HUES6 (cell line): ENCODE data around the gene MEI1.

Experiments used
- H3K27ac ChIP-seq: 2 replicates; pipeline ENCODE4 v1.7.0; 2013; ENCODE audit warnings: low read depth, mild to moderate bottlenecking, low read length, inconsistent platforms
- H3K27me3 ChIP-seq: 2 replicates; pipeline ENCODE4 v1.6.1; 2013; ENCODE audit warnings: low read length; ENCODE audit not compliant: control insufficient read depth, insufficient read depth
- H3K36me3 ChIP-seq: 2 replicates; pipeline ENCODE4 v1.6.1; 2013; ENCODE audit warnings: low read length; ENCODE audit not compliant: control insufficient read depth, insufficient read depth
- H3K4me1 ChIP-seq: 2 replicates; pipeline ENCODE4 v1.6.1; 2013; ENCODE audit warnings: low read length; ENCODE audit not compliant: control insufficient read depth, insufficient read depth
- H3K4me3 ChIP-seq: 2 replicates; pipeline ENCODE4 v1.5.1; 2013; ENCODE audit warnings: low read depth, low read length
- H3K9ac ChIP-seq: one replicate; pipeline ENCODE4 v1.6.1; 2013; ENCODE audit warnings: mild to moderate bottlenecking, low read length
- H3K9me3 ChIP-seq: 2 replicates; pipeline ENCODE4 v1.6.1; 2013; ENCODE audit warnings: low read depth, low read length; ENCODE audit not compliant: control insufficient read depth, insufficient read depth

Gene MEI1

DNA sequence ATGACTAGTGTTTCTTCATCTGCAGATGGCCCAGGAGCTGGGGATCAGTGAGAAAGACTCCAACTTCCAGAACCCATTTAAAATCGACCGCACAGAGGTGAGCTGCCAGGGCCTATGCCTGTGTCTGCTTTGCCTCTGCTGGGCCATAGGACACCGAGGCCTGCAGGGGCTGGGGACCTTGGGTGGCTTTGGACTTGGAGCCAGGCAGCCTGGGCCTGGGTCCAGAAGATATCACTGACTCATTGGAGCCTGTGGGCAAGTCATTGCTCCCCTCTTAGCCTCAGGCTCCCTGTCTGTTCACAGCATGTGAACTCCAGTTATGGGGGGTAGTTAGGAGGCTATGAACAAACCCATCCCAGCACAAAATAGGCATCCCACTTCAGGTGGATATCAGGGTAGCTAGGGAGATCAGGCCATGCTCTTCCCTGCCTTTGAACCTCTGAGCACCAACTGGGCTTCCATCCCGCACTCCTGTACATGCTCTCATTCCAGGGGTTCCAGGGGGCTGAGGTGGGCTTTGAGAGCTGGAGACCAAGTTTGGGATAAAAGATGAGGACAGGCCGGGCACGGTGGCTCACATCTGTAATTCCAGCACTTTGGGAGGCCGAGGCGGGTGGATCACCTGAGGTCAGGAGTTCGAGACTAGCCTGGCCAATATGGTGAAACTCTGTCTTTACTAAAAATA, 114.6 kb downstream of the MEI1 start:
- no peak overlapping the region for H3K9ac ChIP-seq
- no peaks in the 10 kb centered on the region for H3K4me1 ChIP-seq
- H3K4me3 ChIP-seq, result no peak overlapping the region
- H3K9me3 ChIP-seq, result no peaks in the 10 kb centered on the region
- no peak overlapping the region for H3K27ac ChIP-seq
- peaks cover 66% of the 10 kb centered on the region for H3K36me3 ChIP-seq
- H3K27me3 ChIP-seq, result no peaks in the 10 kb centered on the region

DNA sequence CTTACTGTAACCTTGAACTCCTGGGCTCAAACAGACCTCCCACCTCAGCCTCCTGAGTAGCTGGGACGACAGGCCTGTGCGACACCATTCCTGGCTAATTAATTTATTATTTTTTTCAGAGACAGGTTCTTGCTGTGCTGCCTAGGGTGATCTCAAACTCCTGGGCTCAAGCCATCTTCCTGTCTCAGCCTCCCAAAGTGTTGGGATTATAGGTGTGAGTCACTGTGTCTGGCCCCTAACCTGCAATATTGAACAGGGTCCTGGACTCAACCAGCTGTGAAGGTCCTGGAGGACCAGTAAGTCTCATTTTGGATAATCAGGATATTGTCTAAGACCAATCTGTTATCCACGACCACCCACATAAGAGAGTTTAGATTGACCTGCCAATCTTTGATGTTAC, 116.4 kb downstream of the MEI1 start:
- H3K4me3 ChIP-seq, result no peak overlapping the region
- no peak overlapping the region for H3K9ac ChIP-seq
- peaks cover 63% of the 10 kb centered on the region for H3K36me3 ChIP-seq
- H3K4me1 ChIP-seq, result no peaks in the 10 kb centered on the region
- H3K27ac ChIP-seq, result no peak overlapping the region
- H3K9me3 ChIP-seq, result no peaks in the 10 kb centered on the region
- no peaks in the 10 kb centered on the region for H3K27me3 ChIP-seq

DNA sequence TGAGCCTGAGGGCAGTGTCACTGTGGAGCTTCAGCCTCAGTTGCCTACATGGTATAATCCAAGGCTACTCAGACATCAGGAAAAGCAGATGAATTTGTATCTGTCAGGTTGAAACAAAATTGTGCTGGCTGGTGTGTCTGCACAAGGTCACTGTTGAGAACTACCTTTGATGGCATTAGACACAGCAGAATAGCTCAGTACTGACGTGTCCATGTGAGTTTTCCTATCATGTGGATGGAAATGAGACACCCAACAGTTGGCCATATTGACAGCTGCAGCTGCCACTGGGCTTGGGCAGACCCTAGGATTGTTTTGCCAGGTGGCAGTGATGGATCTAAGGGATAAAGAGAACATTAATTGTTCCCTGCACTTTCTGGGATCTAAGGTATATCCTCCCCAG, 116.9 kb downstream of the MEI1 start:
- no peak overlapping the region for H3K4me3 ChIP-seq
- H3K9ac ChIP-seq, result no peak overlapping the region
- H3K27ac ChIP-seq, result no peak overlapping the region
- peaks cover 62% of the 10 kb centered on the region for H3K36me3 ChIP-seq
- H3K4me1 ChIP-seq, result no peaks in the 10 kb centered on the region
- no peaks in the 10 kb centered on the region for H3K27me3 ChIP-seq
- H3K9me3 ChIP-seq, result no peaks in the 10 kb centered on the region

DNA sequence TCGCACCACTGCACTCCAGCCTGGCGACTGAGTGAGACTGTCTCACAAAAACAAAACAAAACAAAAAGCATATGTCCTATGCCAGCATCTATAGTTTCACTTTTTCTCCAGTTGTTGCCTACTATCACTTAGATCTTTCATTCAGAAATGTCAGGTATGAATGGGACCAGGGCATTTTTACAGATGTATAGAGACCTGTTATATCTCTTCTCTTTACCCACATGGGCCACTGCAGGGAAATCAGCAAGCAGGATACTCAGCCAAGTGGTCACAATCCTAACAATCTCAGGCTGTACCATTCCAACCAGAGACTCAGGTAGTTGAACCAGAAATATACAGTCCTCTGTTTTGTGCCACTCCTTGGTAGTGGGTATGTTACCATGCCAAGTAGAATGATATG, 117.6 kb downstream of the MEI1 start:
- Histone ChIP-seq H3K27ac (no peak overlapping the region), H3K9ac (no peak overlapping the region), H3K4me3 (no peak overlapping the region), H3K36me3 (peaks cover 57% of the 10 kb centered on the region), H3K4me1 (peaks cover 3% of the 10 kb centered on the region; the same call in 1 of the 2 replicates), H3K9me3 (no peaks in the 10 kb centered on the region), H3K27me3 (no peaks in the 10 kb centered on the region)

DNA sequence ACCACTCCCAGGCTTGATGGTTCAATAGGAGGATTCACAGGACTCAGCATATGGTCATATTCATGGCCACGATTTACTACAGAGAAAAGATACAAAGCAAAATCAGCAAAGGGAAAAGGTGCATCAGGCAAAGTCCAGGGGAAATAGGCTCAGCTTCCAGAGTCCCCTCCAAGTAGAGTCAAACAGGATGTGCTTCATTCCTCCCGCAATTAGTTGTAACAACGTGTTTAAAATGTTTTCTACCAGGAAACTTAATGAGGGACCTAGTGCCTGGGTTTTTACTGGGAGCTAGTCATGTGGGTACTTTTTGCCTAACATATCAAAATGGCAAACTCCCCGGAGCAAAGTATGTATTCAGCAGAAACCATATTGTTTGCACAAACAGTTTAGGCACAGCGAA, 118.7 kb downstream of the MEI1 start:
- Histone ChIP-seq H3K27me3 (no peaks in the 10 kb centered on the region), H3K9me3 (no peaks in the 10 kb centered on the region), H3K36me3 (peaks cover 53% of the 10 kb centered on the region), H3K9ac (no peak overlapping the region), H3K4me3 (no peak overlapping the region), H3K27ac (no peak overlapping the region), H3K4me1 (peaks cover 3% of the 10 kb centered on the region; the same call in 1 of the 2 replicates)

DNA sequence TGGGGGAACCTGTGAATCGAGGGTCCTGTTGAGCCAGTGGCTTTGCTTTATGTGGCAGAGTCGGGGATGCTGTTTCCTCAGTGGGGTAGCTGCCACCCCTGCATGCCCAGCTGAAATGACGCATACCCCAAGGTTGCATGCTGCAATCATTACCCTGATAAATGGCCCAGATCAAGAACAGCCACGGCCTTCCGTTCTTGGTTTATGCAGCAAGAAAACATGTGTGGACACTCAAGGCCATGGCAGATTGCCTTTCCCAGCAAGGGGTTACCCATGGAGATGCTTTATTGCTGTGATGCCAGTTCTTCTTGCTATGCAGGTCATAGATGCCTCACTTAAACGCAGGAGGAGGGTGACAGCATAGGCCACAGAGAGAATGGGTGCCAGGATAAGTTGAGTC, 119.3 kb downstream of the MEI1 start:
- Histone ChIP-seq H3K4me1 (peaks cover 5% of the 10 kb centered on the region), H3K36me3 (peaks cover 47% of the 10 kb centered on the region), H3K4me3 (no peak overlapping the region), H3K27me3 (no peaks in the 10 kb centered on the region), H3K9ac (no peak overlapping the region), H3K27ac (no peak overlapping the region), H3K9me3 (no peaks in the 10 kb centered on the region)

DNA sequence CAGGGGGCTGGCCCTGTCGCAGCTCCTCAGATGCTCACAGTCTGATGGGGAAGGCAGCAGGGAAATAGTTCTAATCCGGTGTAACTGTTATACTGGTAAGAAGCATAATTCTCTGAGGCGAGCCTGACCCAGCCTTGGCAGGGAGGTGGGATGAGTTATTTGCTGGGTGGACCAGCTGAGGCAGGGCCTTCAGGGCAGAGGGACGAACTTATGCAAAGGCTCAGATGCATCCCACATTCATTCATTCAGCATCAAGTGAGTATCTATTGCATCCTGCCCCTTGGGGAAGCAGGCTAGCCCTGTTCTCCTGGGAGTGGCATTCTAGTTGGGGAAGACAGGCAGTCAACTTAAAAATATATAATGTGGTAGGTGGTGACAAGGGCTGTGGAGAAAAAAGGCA, 120.0 kb downstream of the MEI1 start:
- Histone ChIP-seq H3K9me3 (no peaks in the 10 kb centered on the region), H3K4me3 (no peak overlapping the region), H3K27me3 (no peaks in the 10 kb centered on the region), H3K9ac (no peak overlapping the region), H3K4me1 (peaks cover 12% of the 10 kb centered on the region), H3K36me3 (peaks cover 42% of the 10 kb centered on the region), H3K27ac (no peak overlapping the region)

DNA sequence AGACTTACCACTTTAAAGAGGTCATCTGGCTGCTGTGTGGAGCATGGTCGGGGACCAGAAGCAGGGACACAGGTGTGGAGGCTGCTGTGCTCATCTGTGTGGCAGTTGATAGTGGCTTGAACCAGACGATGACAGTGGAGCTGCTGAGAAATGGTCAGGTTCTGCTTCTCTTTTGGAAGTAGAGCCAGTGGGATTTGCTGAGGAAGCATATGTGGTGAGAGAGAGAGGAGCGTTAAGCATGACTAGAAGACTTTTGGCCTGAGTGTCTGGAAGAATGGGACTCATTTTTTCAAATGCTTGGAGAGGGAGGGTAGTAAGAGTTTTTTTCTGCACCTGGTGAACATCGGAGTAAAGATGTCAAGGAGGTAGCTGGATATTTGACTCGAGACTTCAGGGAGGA, 121.1 kb downstream of the MEI1 start:
- H3K36me3 ChIP-seq, result peaks cover 38% of the 10 kb centered on the region
- no peak overlapping the region for H3K9ac ChIP-seq
- no peak overlapping the region for H3K27ac ChIP-seq
- peaks cover 15% of the 10 kb centered on the region for H3K4me1 ChIP-seq
- H3K4me3 ChIP-seq, result no peak overlapping the region
- H3K9me3 ChIP-seq, result no peaks in the 10 kb centered on the region
- H3K27me3 ChIP-seq, result no peaks in the 10 kb centered on the region

DNA sequence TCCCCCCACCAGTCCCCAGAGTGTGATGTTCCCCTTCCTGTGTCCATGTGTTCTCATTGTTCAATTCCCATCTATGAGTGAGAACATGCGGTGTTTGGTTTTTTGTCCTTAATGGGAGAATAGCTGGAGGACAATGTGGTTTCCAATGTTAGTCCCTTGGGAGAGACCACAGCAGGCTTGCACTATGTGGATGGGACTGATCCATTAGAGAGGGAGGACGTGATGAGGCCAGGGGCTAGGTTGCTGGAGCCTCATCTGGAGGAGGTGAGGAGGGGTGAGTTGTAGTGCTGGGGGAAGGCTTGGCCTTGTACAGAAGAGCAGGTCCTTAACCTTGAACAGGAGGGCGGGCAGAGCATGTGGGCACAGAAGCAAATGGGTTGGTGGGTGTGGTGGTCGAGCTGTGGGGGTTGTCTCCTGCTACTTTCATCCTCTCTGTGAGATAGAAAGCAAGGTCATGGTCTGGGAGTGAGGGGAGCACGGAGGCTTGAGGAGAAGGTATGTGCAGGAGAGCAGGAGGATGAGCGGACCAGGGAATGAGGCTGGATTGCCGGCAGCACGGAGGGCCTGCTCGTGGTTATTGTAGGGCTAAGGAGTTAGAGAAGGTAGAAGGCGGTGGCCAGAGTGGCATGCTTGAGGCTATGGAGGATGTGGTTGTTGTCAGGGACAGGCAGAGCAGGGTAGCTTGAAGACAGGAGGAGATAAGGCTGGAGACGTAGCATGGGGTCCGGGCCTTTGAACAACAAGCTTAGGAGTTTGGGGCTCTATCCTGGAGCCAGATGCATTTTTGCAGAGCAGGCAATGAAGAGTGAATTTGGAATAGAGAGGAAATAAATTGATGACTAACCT, 122.4 kb downstream of the MEI1 start:
- Histone ChIP-seq H3K9ac (no peak overlapping the region), H3K9me3 (no peaks in the 10 kb centered on the region), H3K4me1 (peaks cover 27% of the 10 kb centered on the region), H3K27ac (no peak overlapping the region), H3K27me3 (no peaks in the 10 kb centered on the region), H3K4me3 (no peak overlapping the region), H3K36me3 (peaks cover 39% of the 10 kb centered on the region)

DNA sequence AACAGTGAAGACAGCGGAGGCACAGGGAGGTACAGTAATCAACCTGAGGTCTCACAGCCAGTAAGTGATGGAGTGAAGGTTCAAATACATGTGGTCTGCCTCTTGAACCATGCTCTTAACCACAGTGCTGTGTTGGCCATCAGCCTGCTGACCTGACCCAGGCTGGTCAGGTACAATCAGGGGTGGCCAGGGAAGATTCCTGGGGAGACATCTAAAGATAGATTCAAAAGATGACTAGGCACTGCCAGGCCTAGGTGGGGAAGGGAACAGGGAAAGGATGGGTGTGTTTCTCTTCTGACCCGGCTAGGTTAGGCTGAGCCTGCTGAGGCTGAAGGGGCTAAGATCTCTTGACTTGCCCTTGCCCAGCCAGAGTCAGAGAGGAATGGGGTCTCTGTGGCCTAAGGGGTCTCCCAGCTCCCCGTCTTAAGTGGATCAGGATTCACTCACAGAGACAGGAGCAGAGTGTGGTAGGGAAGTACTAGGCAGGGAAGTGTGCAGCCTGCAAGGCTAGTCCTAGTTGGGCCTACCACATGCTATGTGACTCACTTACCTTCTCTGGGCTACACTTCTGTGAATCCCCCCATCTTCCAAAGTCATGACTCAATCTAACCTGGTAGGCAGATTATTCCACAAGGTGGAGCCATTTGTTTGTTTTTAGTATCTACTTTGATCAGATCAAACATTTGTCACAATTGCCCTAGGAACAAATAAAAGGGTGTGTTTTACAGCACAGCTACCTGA, 123.2 kb downstream of the MEI1 start:
- H3K4me1 ChIP-seq, result peaks cover 34% of the 10 kb centered on the region
- H3K9me3 ChIP-seq, result no peaks in the 10 kb centered on the region
- H3K4me3 ChIP-seq, result no peak overlapping the region
- H3K27me3 ChIP-seq, result no peaks in the 10 kb centered on the region
- H3K36me3 ChIP-seq, result peaks cover 36% of the 10 kb centered on the region
- no peak overlapping the region for H3K9ac ChIP-seq
- no peak overlapping the region for H3K27ac ChIP-seq

DNA sequence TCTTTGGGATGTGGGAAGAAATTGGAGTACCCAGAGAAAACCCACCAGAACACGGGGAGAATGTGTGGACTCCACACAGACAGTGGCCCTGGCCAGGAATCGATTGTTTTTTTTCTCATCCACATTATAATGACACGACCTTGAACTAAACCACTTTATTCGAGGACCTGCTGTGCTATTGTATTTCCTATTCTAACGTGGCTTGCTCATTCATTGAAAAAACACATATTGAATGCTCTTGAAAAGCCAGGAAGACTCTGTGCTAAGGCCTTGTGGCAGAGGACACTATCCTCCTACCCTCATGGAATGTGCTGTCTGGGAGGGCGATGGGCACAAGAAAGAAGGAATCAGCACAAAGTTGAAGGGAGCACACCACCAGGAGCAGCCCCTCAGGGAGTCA, 124.5 kb downstream of the MEI1 start:
- Histone ChIP-seq H3K27ac (no peak overlapping the region), H3K36me3 (peaks cover 28% of the 10 kb centered on the region), H3K9ac (no peak overlapping the region), H3K4me3 (no peak overlapping the region), H3K27me3 (no peaks in the 10 kb centered on the region), H3K4me1 (peaks cover 47% of the 10 kb centered on the region), H3K9me3 (no peaks in the 10 kb centered on the region)
